ENCODE measurements around the gene SLC2A1.

SLC2A1 gene

GRCh38 chr1:42917241-42917495 is 41.5 kb downstream of the SLC2A1 start:
- no peak for TF ChIP-seq CTCF (IDR thresholded peaks at IDR 0.05; ENCODE audit: unreplicated experiment in 3 of 3)
- no peak overlapping the region for H3K4me3 Mint-ChIP-seq
- H3K36me3 Mint-ChIP-seq (ENCODE audit: low read depth): no peaks in the 10 kb centered on the region
- no peak overlapping the region for H3K27ac Mint-ChIP-seq
- peaks cover 9% of the 10 kb centered on the region for H3K27me3 Mint-ChIP-seq (ENCODE audit: low read depth)
- no peaks in the 10 kb centered on the region for H3K4me1 Mint-ChIP-seq
- H3K9me3 Mint-ChIP-seq: peaks cover 9% of the 10 kb centered on the region

GRCh38 chr1:42915456-42915855 is 43.2 kb downstream of the SLC2A1 start:
- Mint-ChIP-seq H3K4me3 (no peak overlapping the region), H3K4me1 (no peaks in the 10 kb centered on the region), H3K36me3 (ENCODE audit: low read depth) (no peaks in the 10 kb centered on the region), H3K27me3 (ENCODE audit: low read depth) (peaks cover 9% of the 10 kb centered on the region), H3K9me3 (peaks cover 9% of the 10 kb centered on the region), H3K27ac (no peak overlapping the region)
- TF ChIP-seq CTCF (IDR thresholded peaks at IDR 0.05; ENCODE audit: unreplicated experiment in 3 of 3): no peak

GRCh38 chr1:42914092-42914627 is 44.5 kb downstream of the SLC2A1 start:
- Mint-ChIP-seq H3K27me3 (ENCODE audit: low read depth) (peaks cover 9% of the 10 kb centered on the region), H3K9me3 (peaks cover 9% of the 10 kb centered on the region), H3K36me3 (ENCODE audit: low read depth) (no peaks in the 10 kb centered on the region), H3K4me1 (no peaks in the 10 kb centered on the region), H3K27ac (no peak overlapping the region), H3K4me3 (no peak overlapping the region)
- TF ChIP-seq CTCF (IDR thresholded peaks at IDR 0.05; ENCODE audit: unreplicated experiment in 3 of 3): no peak

- TF ChIP-seq CTCF (IDR thresholded peaks at IDR 0.05; ENCODE audit: unreplicated experiment in 3 of 3): peak; percentile 61 to 68 (median 65)
- Mint-ChIP-seq H3K27me3 (ENCODE audit: low read depth) (peaks cover 9% of the 10 kb centered on the region), H3K36me3 (ENCODE audit: low read depth) (no peaks in the 10 kb centered on the region), H3K4me3 (no peak overlapping the region), H3K27ac (no peak overlapping the region), H3K4me1 (no peaks in the 10 kb centered on the region), H3K9me3 (peaks cover 9% of the 10 kb centered on the region)
These were observed 45.1 kb downstream of the SLC2A1 start for GRCh38 chr1:42913426-42914091.

- Mint-ChIP-seq H3K36me3 (ENCODE audit: low read depth) (no peaks in the 10 kb centered on the region), H3K4me1 (no peaks in the 10 kb centered on the region), H3K9me3 (peaks cover 8% of the 10 kb centered on the region), H3K27ac (no peak overlapping the region), H3K4me3 (no peak overlapping the region), H3K27me3 (ENCODE audit: low read depth) (peaks cover 6% of the 10 kb centered on the region)
- TF ChIP-seq CTCF (IDR thresholded peaks at IDR 0.05; ENCODE audit: unreplicated experiment in 3 of 3): no peak
These were observed 47.7 kb downstream of the SLC2A1 start for GRCh38 chr1:42910985-42911384.

- no peaks in the 10 kb centered on the region for H3K27me3 Mint-ChIP-seq (ENCODE audit: low read depth)
- H3K27ac Mint-ChIP-seq: no peak overlapping the region
- no peaks in the 10 kb centered on the region for H3K4me1 Mint-ChIP-seq
- no peak overlapping the region for H3K4me3 Mint-ChIP-seq
- H3K36me3 Mint-ChIP-seq (ENCODE audit: low read depth): no peaks in the 10 kb centered on the region
- TF ChIP-seq CTCF (IDR thresholded peaks at IDR 0.05; ENCODE audit: unreplicated experiment in 3 of 3): no peak
- H3K9me3 Mint-ChIP-seq: no peaks in the 10 kb centered on the region
These were observed 50.6 kb downstream of the SLC2A1 start for GRCh38 chr1:42908046-42908445.
